GM18867 (cell line): ENCODE results near the gene RYR3.
"Not testable (repeated sequence)": the region's sequence is repeated elsewhere in the genome, so short reads cannot be mapped to it uniquely, and the experiment has no call there.

Experiments used
- ATAC-seq: cut with Tn5 transposase; IDR thresholded peaks from one replicate; pipeline ENCODE4 v1.9.1; 2021; ENCODE audit warnings: mild to moderate bottlenecking, moderate library complexity; ENCODE audit not compliant: unreplicated experiment

Gene RYR3

GRCh38 chr15:33565094-33565493 is 254.3 kb downstream of the RYR3 start:
- ATAC-seq, result no peak

DNA sequence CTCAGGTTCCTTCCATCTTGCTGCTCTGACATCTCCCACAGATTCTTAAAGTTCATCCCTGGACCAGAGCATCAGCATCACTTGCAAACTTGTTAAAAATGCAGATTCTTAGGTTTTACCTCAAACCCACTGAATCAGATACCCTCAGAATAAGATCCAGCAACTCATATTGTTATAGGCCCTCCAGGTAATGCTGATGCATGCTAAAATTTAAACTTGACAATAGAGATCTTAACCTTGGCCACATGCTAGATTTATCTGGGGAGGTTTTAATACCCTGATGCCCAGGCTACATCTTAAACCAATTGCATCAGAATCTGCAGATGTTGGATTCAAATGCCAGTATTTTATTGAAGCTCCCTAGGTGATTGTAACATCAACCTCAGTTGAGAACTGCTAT is 256.9 kb downstream of the RYR3 start:
- ATAC-seq, result no peak

DNA sequence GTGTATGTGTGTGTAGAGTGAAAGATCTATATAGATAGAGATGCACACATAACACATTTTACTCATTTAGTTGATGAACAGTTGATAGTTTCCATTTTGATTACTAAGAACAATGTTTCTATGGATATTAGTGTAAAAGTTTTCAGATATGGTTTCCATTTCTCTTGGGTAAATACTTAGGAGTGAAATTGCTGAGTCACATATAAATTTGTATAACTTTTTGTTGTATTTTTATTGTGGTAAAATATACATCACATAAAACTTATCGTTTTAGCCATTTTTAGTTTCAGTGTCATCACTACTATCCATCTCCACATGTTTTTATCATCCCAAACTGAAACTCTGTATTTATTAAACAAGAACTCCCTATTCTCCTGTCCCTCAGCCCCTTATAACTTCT is 258.3 kb downstream of the RYR3 start:
- ATAC-seq, result no peak

GRCh38 chr15:33577911-33578310 is 267.1 kb downstream of the RYR3 start:
- not testable (repeated sequence) for ATAC-seq

- no peak for ATAC-seq
Observed at GRCh38 chr15:33580526-33580925, 269.8 kb downstream of the RYR3 start.

- ATAC-seq, result no peak
Observed at GRCh38 chr15:33581032-33581431, 270.3 kb downstream of the RYR3 start.

GRCh38 chr15:33584797-33585196 is 274.0 kb downstream of the RYR3 start:
- no peak for ATAC-seq

- ATAC-seq, result no peak
Observed at GRCh38 chr15:33586786-33587697, 276.3 kb downstream of the RYR3 start.

DNA sequence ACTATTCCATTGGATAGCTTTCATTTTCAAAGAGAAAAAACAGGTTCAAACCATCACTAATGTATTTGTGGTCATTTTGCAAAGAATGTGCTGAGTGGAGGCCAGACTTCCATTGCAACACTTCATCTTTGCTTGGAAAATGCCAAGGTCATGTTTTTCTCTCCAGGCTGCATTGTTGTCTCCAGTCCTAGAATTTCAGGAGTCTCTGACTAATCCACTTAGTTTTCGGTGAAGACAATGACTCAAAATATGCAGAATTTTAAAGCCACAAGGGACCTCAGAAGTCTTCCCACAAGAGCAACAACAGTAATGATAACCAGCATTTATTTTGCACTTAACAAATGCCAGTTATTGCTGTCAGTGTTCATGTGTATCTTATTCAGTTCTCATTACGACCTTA is 277.0 kb downstream of the RYR3 start:
- no peak for ATAC-seq

- ATAC-seq, result no peak
Observed at GRCh38 chr15:33592864-33593263, 282.1 kb downstream of the RYR3 start.

- not testable (repeated sequence) for ATAC-seq
Observed at GRCh38 chr15:33598382-33598781, 287.6 kb downstream of the RYR3 start.

GRCh38 chr15:33600212-33600611 is 289.4 kb downstream of the RYR3 start:
- no peak for ATAC-seq

DNA sequence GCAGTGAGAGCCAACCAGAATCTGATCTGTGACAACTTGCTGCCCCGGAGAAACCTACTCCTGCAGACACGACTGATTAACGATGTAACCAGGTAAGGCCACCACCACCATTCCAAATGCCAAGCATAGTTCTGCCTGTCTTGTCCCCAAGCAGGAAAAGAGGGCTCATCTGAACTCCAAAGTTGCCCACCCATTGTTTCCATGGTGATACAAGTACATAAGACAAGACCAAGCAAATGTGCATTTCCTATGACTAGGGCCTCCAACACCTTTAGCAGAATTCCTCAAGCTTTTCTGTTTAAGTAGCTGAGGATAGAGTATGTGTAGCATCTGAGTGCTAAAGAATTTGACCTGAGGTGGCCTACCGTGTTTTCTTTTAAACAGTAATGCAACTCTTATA is 290.7 kb downstream of the RYR3 start:
- no peak for ATAC-seq

- ATAC-seq, result no peak
Observed at GRCh38 chr15:33608714-33609113, 297.9 kb downstream of the RYR3 start.

GRCh38 chr15:33612721-33613304 is 302.0 kb downstream of the RYR3 start:
- no peak for ATAC-seq

GRCh38 chr15:33616475-33616874 is 305.7 kb downstream of the RYR3 start:
- ATAC-seq, result no peak

DNA sequence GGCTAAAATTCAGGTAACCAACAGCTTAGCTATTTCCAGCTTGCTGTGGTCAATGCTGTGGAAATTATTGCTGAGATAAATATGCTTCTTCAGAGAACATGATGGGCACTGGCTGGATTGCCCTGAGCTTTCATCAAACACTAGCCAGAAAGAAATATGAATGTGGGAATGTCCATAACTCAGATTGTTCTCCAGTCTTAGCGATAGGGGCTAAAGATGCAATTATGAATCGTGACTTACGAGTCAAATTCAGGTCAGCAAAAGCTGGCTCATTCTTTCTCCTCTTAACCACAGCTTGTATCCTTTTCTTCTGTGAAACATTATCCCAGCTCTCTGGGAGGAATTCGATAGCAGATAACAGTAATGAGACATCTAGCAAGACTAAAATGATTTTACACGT is 307.6 kb downstream of the RYR3 start:
- no peak for ATAC-seq

DNA sequence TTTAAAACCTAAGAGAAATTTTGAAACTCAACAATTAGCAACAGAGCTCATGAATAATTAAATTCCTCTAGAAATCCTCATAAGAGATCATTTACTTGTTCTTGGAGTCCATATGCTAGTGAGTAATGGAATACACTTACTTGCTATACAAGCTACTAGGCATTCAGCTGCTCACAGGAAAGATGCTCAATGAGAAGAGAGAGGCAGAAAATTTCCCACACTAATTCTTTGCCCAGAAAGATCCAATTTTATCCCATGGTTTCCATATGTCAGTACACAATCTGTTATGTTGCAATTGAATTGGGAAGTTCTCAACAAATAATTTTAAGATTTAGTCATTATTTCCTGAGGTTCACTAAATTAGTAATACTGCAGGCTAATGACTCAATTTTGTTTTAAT is 310.4 kb downstream of the RYR3 start:
- ATAC-seq, result no peak

GRCh38 chr15:33623010-33623409 is 312.2 kb downstream of the RYR3 start:
- ATAC-seq, result no peak

GRCh38 chr15:33624439-33624838 is 313.7 kb downstream of the RYR3 start:
- no peak for ATAC-seq

- ATAC-seq, result no peak
Observed at GRCh38 chr15:33629647-33630046, 318.9 kb downstream of the RYR3 start.

DNA sequence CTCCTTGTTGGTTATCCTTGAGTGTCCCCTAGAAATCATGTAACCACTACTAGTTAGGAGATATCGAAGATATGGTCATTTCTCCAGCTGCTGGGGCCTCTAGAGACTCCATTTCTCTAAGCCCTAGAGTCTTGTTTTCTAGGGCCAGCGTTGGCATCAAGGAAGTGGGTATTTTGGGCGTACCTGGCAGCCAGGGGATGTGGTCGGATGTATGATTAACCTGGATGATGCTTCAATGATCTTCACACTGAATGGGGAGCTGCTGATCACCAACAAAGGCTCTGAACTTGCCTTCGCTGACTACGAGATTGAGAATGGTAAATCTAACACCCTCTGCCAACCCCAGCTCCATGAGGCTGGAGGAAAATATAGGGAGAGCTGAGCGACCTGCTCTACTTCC is 325.5 kb downstream of the RYR3 start:
- ATAC-seq, result no peak
